CD4-positive, alpha-beta T cell treated with Interleukin-17A for 4 hours (primary cell): ENCODE results near the gene H2BK1.
A peak's percentile ranks its signal among the peaks of the same experiment; 100 is the strongest.

Experiments used
- DNase-seq: peaks from one replicate; pipeline ENCODE4 v3.0.0-alpha.2; 2020; ENCODE audit warnings: mixed read lengths

H2BK1 gene

DNA sequence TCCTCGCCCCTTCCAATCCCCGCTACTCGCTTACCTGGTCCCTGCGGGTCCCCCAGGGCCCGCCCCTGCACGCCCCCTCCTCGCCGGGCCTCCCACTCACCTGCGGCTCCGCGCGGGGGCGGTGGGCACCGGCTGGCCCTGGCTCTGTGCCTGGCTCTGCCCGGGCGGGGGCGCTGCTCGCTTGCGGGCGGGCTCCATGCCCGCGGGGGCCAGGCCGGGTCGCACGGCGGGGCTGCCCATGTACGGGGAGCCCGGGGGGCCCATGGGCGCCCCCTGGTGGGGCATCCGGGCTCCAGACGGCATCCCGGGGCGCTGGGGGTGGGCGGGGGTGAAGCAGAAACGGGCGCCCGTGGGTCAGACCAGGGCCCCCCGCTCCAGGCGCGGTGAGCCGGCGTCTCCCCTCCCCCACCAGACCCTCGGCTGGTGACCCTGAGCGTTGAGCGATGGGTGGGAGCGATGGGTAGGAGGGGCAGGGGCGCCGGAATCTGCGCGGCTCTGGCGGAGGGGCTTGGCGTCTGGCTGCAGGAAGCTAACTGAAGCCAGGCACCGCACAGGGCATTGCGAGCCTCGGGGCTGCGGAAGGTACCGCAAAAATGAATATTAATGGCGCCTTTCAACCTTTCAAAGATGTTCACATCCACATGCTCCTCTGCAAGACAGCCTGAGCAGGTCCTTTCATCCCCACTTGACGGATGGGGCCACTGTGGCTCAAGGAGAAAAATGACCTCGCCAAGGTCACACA, 35.2 kb upstream of the H2BK1 start:
- peak; percentile 79 for DNase-seq

DNA sequence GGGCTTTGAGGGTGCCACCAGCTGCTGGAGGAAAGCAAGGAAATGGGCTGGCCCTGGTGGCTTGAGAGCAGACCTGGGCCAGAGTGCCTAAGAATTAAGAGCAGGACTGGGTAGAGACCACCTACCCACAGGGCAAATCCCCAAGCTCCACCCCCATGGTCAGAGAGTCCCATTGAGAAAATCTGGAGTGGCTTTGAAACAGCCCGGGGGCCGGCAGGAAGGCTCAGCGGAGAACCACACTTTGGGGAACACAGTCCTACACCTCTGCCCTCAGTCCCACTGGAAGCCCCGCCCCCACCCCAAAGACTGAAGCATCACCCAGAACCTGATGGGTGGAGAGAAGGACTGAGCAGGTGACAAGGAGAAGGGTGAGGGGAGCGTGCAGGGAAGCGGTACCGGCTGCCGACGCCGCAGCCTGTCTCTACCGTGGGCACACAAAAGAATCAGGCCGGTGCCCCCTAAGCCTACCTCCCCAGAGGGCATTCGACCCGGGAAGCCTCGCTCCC, 34.6 kb upstream of the H2BK1 start:
- DNase-seq, result peak; percentile 26

DNA sequence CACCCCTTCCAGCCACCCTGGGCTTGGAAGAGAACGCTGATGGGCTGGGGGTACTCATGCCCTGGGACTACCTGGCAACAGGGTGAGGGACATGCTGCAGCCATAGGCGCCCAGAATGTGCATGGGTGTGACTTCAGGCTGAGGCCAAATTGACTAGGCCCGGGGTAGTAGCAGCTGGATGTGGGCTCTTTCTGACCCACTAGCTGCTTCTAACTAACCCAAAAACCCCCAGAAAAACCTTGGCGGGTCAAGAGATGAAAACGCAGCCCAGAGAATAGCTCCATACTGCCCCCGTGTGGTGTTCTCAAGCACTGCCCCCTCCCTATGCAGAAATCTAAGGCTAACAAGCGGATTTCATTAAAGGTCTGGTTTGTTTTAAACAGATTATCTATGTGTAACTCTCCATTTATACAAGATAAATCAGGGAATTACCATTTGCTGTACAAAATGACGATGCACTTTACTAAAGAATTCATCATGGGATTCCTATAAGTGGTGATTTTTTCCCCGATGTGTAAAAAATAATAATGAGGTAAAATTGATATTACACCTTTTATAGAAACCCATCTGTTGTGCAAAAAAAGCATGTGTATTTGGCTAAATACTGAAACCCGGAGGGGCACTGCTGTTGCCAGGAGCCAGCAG, 34.0 kb upstream of the H2BK1 start:
- peak; percentile 77 for DNase-seq

DNA sequence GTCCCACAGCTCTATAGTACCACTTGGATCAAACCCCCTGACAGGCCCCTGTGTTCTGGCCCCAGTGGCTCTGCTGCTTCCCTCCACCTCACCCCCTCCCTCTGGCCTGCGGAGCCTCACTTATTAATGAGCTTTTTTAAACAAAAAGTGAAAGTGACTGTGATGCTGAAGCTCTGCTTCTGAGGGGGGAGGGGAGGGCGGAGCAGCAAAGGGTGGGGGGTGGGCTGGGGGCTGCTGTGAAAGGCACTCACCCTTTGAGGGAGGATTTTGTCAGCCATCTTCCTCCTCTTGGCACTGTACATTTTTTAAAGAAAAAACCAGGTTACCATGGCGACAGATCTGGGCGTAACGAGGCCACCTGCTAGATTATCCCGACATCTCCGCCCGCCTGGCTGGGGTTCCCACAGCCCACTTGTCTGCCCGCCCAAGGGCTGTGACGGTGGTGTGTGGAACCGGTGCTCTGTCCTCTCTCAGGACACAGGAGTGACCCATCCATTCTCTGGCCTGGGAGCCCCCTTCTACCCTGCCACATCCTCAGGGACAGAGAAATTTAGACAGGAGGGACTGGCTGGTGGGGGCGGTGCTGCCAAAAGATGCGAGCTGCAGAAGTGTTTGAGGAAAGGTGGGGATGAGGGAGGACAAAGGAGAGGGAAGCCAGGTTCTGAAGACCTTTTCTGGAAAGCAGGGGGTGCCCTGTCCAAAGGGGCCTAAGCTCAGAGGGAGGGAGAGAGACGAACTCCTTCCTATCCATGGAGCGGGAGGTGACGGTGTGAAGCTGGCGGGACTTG, 33.3 kb upstream of the H2BK1 start:
- DNase-seq, result peak; percentile 54

DNA sequence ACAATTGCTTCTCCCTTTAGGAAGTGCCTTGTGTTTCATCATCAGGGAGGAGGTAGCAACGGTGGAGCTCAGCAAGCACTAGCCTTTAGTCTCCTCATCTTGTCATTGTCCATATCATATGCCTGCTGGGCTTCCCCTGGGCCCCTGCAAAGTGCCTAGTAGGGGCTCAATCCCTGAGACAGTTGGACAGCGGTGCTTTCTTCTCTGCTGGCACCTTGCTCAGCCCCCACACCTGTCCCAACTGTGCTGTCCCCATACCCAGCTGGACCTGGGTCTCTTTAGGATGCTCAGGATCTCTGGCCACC, 32.7 kb upstream of the H2BK1 start:
- DNase-seq, result no peak

DNA sequence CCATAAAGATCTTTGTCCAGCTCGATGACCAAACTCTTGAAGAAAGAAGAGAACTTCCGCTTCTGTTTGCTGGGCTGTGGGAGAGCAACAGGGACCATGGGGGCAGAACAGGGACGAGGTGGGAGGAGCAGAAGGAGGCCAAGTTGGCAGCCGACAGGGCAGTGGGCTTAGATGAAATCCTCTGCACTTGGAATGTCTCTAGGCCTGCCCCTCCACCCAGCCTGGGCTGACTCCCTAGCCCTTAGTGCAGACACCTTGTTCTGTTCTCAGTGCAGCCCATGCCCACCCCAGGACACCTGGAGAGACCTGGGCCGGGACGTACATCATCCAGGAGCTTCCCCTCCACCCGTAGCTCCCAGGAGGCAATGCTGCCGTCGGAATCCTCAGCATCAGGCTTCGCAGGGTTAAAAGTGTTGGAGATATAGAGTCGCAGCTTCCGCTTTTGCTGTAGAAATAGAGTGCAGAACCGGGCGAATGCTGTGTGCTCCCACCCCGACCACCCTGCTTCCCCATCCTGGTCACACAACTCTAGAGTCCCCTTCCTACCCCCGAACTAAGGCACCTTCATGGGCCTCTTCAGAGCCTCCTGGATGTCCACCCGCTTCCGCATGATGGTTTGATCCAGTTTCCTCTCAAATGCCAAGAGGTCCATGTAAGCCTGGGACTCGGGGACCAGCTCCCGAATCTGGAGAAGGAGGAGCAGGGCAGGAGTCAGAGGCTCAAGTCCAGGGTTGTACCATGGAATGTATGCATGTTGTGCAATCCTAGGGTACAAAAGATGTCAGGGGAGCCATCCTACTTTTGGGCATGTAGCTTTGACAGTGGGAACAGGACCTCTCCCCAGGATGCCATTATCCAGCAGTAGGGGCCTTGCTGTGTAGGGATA, 32.1 kb upstream of the H2BK1 start:
- DNase-seq, result no peak

DNA sequence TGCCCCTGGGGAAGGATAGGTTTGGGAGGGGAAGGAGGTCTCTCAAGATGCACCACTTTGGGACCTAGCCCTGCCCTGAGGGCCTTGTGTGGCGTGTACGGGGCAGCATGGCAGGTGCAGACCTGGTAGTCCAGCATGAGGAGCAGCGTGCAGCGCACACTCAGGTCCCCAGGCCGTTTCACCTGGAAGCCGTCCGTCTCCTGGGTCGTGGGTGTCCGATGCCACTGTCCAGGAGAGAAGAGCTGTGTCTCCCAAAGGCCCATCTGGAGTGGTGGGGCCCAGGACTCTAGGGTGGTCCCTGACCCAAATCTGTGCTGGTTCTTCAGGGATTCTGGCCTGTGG, 31.4 kb upstream of the H2BK1 start:
- DNase-seq, result no peak

DNA sequence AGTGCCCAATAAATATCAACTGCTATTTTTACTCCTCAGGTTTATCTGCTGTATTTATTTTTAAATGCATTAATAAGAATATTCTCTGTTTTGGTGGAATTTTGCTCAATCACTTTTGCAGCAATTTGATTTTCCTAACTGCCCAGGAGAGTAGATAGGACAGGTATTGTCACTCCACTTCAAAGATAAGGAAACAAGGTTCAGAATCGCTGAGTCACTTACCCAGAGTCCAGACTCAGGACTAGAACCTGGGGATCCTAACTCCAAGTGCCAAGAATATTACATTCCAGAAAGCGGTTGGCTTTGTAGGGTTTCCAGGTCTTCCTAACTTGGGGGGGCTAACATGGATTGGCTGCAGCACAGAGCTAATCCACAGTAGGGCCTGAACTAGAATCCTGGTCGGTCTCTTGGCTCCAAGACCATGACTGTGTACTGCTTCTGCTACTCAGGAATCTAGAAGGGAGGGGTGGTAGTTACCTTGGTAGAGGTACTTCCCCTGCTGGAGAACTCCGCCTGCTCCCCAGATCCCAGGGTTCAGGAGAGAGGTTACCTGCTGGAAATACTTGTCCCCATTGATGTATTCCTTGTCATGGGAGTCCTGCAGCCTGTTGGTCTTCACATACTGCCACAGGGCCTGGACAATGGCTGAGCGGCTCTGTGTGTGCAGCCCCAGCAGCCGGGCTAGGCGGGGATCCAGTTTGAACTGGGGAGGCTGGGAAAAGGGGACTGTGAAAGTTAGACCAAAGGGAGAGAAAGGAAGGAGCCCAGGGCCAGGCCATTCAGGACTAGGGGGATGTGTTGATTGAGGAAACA, 30.9 kb upstream of the H2BK1 start:
- no peak for DNase-seq

DNA sequence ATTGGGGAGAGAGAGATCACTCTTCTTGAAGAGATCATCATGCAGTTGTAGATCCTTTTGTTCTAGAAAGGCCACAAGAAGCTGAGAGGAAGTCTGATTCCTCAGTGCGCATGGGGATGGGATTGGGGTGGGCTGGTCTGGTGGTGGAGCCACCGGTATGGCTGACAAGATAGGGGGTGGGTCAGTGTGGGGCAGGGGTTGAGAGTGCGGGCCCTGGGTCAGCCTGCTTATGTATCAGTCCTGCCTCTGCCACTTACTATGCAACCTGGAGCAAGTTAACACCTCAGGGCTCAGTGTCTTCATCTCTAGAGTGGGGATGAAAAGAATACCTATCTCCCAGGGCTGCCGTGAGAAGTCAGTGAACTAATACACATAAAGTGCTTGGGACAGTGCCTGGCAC, 30.2 kb upstream of the H2BK1 start:
- DNase-seq, result no peak

DNA sequence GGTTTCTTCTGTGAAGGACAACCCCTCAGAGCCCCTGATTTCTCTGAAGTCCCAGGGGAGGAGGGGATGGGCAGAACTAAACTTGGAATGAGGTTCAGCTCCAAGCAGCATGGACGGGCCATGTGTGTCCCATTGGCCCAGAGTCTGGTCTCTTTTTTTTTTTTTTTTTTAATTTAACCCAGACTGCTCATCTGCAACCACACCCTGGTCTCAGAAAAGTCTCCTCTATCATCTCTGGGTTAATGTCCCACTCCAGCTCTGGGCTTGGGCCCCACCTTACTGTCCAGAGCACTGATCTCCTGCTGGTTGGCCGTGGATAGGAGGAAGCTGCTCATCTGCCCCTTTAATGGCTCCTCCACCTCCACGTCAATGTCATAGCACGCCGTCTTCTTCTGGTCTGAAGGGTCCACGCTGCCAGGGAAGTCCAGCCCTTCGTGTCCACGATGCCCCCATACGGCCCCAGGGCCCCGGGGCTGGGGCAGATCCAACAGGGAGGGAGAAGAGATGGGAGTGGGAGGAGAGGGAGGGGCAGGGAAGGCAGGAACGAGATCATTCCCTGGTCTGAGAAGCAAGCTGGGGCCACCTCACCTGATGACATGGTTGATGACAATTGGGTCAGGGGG, 29.7 kb upstream of the H2BK1 start:
- DNase-seq, result no peak

DNA sequence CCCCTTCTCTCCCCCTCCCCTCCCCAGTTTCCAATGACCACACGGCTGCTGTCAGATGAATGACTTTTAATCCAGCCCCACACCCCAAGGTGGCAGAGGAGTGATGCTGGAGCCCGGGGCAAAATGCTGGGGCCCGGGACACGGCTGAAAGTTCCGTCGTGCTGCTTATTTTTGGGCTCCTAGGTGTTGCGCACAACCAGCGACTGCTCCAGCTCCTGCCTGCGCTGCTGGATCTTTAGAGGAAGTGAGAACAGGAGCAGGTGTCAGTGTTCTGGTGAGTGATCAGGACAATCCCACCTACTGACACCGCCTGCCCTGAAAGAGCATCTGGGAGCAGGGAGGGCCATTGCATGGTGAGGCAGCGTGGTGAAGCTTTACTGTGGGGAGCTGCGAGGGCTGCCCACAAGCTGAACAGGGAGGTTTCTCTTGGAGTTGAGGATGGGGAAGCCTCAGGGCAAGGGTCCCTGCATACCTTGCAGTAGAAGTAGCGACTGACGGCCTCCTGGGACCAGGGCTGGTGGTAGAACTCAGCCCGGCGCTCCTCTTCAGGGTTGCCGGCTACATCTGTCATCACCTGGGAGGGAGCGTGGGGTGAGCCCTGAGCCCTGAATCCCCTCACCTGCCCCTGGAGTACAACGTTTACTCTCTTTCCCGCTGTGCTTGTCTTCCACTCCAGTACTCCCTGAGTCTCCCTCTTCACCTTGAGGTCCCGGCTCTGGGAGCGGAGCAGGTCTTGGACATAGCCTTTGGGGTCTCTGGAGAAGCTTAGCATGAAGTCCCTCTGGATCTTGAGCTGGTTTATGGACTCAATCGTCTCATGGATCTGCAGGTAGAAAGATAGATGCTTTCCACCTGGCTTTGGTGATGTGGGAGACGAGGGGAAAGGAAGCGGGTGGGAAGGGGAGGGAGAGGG, 28.9 kb upstream of the H2BK1 start:
- no peak for DNase-seq

DNA sequence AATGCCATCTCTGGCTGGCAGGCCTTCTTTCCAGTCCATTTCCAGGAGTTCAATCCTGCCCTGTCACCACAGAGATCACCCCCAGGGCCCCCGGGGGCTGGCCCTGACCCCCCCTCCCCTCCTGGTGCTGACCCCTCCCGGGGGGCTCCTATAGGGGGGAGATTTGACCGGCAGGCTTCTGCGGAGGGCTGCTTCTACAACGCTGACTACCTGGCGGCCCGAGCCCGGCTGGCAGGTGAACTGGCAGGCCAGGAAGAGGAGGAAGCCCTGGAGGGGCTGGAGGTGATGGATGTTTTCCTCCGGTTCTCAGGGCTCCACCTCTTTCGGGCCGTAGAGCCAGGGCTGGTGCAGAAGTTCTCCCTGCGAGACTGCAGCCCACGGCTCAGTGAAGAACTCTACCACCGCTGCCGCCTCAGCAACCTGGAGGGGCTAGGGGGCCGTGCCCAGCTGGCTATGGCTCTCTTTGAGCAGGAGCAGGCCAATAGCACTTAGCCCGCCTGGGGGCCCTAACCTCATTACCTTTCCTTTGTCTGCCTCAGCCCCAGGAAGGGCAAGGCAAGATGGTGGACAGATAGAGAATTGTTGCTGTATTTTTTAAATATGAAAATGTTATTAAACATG, 28.0 kb upstream of the H2BK1 start:
- DNase-seq, result no peak

DNA sequence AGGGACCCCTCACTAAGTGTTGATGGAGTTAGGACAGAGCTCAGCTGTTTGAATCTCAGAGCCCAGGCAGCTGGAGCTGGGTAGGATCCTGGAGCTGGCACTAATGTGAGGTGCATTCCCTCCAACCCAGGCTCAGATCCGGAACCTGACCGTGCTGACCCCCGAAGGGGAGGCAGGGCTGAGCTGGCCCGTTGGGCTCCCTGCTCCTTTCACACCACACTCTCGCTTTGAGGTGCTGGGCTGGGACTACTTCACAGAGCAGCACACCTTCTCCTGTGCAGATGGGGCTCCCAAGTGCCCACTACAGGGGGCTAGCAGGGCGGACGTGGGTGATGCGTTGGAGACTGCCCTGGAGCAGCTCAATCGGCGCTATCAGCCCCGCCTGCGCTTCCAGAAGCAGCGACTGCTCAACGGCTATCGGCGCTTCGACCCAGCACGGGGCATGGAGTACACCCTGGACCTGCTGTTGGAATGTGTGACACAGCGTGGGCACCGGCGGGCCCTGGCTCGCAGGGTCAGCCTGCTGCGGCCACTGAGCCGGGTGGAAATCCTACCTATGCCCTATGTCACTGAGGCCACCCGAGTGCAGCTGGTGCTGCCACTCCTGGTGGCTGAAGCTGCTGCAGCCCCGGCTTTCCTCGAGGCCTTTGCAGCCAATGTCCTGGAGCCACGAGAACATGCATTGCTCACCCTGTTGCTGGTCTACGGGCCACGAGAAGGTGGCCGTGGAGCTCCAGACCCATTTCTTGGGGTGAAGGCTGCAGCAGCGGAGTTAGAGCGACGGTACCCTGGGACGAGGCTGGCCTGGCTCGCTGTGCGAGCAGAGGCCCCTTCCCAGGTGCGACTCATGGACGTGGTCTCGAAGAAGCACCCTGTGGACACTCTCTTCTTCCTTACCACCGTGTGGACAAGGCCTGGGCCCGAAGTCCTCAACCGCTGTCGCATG, 27.2 kb upstream of the H2BK1 start:
- DNase-seq, result no peak

DNA sequence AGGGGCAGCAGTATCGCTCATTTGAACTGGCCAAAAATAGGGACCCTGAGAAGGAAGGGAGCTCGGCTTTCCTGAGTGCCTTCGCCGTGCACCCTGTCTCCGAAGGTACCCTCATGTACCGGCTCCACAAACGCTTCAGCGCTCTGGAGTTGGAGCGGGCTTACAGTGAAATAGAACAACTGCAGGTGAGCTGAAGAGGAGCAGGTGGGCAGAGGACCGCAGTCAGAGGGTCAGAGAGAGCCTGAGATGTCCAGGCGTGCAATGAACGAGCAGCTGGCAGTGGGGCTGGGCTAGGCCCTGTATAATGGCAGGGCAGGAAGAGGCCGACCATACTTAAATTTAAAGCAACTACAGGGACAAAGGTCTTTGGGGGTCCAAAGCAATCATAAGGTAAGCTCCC, 26.1 kb upstream of the H2BK1 start:
- no peak for DNase-seq

DNA sequence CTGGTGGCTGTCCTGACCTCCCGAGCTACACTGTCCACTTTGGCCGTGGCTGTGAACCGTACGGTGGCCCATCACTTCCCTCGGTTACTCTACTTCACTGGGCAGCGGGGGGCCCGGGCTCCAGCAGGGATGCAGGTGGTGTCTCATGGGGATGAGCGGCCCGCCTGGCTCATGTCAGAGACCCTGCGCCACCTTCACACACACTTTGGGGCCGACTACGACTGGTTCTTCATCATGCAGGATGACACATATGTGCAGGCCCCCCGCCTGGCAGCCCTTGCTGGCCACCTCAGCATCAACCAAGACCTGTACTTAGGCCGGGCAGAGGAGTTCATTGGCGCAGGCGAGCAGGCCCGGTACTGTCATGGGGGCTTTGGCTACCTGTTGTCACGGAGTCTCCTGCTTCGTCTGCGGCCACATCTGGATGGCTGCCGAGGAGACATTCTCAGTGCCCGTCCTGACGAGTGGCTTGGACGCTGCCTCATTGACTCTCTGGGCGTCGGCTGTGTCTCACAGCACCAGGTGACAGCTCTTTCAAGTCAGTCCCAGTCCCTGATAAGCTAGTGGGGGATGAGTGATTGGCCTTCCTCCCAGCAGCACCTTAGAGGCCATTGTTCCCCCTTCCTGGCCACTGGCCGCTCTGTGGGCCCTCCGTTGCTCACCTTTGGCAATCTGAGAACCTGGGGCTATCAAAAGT, 25.0 kb upstream of the H2BK1 start:
- no peak for DNase-seq

DNA sequence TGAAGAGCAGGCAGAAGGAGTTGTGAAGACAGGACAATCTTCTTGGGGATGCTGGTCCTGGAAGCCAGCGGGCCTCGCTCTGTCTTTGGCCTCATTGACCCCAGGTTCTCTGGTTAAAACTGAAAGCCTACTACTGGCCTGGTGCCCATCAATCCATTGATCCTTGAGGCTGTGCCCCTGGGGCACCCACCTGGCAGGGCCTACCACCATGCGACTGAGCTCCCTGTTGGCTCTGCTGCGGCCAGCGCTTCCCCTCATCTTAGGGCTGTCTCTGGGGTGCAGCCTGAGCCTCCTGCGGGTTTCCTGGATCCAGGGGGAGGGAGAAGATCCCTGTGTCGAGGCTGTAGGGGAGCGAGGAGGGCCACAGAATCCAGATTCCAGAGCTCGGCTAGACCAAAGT, 23.5 kb upstream of the H2BK1 start:
- DNase-seq, result no peak

DNA sequence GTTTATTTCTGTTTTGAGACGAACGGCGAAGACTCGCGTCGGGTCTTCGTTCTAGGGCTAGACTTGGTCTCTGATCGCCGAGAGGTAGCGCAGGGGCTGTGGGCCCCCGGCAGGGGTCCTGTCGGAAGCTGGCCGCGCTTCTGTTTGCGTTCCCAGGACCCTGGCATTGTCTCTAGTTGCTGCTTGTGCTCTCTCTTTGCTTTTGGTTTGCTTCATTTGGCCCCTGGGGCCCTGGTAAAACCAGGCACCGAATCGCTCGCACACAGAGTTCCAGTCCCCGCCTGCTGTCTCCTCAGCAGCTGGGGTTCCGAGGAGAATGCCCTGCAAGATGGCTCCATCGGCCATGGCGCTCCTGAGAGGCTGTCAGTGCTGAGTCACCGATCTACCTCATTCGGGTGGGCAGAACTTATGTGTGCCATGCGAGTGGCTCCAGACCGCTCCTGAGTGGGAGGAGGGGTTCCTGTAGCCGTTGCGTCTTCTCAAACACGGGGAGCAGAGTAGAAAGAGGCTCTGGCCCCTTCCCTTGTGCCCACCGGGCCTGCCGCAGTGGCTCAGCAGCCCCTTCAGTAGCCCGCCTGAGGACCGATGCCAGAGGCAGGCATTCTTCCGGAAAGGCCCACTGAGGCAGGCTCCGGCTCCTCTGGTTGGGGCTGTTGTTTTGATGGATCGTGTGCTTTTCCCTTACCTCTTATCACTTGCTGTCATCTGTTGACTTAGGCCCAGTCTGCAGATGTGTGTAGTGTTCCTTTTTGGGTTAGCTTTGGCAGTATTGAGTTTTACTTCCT, 22.8 kb upstream of the H2BK1 start:
- peak; percentile 71 for DNase-seq
